Measurements from ENCODE around the gene ZNF841.

DNA sequence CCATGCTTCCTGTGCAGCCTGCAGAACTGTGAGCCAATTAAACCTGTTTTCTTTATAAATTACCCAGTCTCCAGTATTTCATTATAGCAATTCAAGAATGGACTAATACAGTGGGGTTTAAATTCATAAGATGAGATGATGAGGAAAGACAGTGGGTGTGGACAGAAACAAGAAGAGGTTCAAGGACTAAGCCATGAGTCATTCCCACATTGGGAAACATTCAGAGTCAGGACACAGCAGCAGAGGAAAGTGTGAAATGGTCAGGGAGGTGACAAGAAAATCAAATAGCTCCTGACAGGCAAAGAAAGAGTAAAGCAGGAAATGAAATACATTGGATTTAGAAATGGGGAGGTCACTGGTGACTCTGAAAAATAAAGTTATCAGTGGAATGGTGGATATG lies 9.1 kb downstream of the ZNF841 start:
- TF ChIP-seq CTCF (IDR thresholded peaks at IDR 0.05; ENCODE audit: low read length) (no peak), EZH2 (IDR thresholded peaks at IDR 0.05; ENCODE audit: borderline replicate concordance, low read length) (no peak)
